Tibial nerve (tissue), 3 donors: Measurements from ENCODE around the gene ERCC1.

Experiments
- CTCF ChIP-seq, 5 experiments: fragments of 200-600 bp in 3 of 5; fragments of 450-650 bp in 2 of 5; sonication (generic) in 3 of 5; IDR thresholded peaks; one replicate each; pipeline ENCODE4 v1.5.1; 2016 to 2019; ENCODE audit warnings: antibody characterized with exemption in 5 of 5, mild to moderate bottlenecking in 3 of 5, moderate library complexity in 2 of 5
- POLR2A ChIP-seq, 2 donors: fragments of 450-650 bp; IDR thresholded peaks; one replicate each; pipeline ENCODE4 v1.6.1; 2017; ENCODE audit warnings: antibody characterized with exemption in 2 of 2, mild to moderate bottlenecking in 2 of 2, moderate library complexity in 2 of 2

DNA sequence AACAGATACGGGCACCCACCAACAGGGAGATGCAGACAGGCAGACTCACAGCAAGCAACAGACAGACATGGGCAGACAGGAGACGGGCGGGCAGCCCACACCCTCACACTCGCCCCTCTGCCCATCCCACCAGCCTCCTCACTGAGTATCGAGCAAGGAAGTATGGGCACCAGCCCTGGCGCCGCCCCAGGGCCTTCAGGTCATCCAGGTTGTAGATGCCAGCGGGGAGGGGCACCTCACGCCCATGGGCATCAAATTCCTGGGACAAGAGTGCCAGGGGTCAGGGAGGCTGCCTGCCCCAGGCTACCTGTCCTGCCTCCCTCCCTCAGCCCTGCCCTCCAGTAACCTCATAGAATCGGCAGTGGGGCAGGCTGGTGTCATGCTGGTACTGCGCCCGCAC is 59.0 kb downstream of the ERCC1 start:
- TF ChIP-seq CTCF (IDR thresholded peaks at IDR 0.05) (no peak), POLR2A (IDR thresholded peaks at IDR 0.05) (no peak)
